ENCODE measurements around the gene NR4A2.
"Not testable (repeated sequence)": the region's sequence is repeated elsewhere in the genome, so short reads cannot be mapped to it uniquely, and the experiment has no call there.

NR4A2 gene

DNA sequence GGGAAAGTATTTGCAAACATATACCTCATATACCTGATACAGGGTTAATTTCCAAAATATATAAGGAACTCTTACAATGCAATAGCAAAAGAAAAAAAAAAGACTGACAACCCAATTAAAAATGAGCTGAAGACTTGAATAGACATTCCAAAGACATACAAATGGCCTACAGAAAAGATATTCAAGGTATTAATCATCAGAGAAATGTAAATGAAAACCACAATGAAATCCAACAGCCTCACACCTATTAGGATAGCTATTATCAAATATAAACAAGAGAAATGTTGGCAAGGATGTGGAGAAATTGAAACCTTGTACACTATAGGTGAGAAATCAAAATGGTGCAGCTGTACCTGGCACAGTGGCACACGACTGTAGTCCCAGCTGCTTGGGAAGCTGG is 25.7 kb downstream of the NR4A2 start:
- no peak overlapping the region for H3K4me3 ChIP-seq (ENCODE audit: low read depth, low read length)
- TF ChIP-seq, protein P1, sequence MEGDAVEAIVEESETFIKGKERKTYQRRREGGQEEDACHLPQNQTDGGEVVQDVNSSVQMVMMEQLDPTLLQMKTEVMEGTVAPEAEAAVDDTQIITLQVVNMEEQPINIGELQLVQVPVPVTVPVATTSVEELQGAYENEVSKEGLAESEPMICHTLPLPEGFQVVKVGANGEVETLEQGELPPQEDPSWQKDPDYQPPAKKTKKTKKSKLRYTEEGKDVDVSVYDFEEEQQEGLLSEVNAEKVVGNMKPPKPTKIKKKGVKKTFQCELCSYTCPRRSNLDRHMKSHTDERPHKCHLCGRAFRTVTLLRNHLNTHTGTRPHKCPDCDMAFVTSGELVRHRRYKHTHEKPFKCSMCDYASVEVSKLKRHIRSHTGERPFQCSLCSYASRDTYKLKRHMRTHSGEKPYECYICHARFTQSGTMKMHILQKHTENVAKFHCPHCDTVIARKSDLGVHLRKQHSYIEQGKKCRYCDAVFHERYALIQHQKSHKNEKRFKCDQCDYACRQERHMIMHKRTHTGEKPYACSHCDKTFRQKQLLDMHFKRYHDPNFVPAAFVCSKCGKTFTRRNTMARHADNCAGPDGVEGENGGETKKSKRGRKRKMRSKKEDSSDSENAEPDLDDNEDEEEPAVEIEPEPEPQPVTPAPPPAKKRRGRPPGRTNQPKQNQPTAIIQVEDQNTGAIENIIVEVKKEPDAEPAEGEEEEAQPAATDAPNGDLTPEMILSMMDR (IDR thresholded peaks at IDR 0.05; ENCODE audit: borderline replicate concordance, insufficient read depth, low read depth, low read length) = no peak

DNA sequence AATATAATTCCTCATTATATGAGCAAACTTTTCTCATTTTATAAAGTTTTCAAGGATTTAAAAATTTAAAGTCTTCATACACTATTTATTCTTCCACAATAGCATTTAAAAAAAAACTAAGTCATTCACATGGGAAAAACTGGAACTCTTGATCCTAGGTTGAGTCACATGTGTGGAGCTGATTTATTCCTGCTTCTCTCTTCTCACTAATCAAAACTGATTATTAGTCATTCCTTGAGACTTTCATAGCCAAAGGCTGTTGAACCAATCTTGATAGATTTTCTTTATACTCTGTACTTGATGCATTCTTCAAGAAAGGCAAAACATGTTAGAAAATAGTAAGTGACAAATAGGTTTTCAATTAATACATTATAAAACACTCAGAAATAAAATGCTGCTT is 27.4 kb downstream of the NR4A2 start:
- no peak overlapping the region for H3K4me3 ChIP-seq (ENCODE audit: low read depth, low read length)
- TF ChIP-seq, protein P1 (IDR thresholded peaks at IDR 0.05; ENCODE audit: borderline replicate concordance, insufficient read depth, low read depth, low read length) = no peak

DNA sequence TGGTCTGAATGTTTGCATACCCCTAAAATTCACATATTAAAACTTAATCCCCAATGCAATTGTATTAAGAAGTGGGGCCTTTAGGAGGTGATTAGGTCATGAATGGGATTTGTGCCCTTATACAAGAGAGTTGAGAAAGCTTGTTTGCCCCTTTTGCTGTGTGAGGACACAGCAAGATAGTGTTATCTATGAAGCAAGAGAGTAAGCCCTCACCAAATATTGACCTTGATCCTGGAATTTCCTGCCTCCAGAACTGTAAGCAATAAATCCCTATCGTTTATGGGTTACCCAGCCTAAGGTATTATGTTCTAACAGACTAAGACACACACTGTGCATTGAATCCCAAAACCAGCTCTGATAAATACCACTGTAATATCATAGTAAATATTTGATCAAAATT is 32.2 kb downstream of the NR4A2 start:
- TF ChIP-seq, protein P1 (IDR thresholded peaks at IDR 0.05; ENCODE audit: borderline replicate concordance, insufficient read depth, low read depth, low read length) = no peak
- H3K4me3 ChIP-seq (ENCODE audit: low read depth, low read length) = no peak overlapping the region

DNA sequence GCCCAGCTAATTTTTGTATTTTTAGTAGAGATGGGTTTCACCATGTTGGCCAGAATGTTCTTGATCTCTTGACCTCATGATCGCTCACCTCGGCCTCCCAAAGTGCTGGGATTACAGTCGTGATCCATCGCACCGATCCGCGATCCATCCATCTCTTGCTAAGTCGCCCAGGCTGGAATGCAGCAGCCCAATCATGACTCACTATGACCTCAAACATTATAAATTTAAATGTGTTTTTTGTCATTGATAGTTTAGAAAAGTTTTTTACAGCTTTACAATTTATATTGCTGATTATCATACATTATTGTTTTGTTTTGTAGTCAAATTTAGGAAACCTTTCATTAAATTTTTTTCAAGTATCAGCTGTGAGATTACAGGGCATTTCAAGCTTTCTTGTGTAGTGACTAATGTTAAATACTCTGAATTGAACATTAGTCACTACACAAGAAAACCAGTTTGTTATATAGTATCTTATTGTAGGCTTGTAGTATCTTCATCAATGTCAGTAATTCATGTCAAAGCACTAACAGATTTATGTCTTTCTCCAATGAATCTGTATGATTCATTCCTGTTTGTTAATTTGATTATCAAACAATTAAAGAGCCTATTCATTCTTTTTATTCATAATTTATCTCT is 37.5 kb downstream of the NR4A2 start:
- TF ChIP-seq, protein P1 (IDR thresholded peaks at IDR 0.05; ENCODE audit: borderline replicate concordance, insufficient read depth, low read depth, low read length) = no peak
- H3K4me3 ChIP-seq (ENCODE audit: low read depth, low read length) = no peak overlapping the region

DNA sequence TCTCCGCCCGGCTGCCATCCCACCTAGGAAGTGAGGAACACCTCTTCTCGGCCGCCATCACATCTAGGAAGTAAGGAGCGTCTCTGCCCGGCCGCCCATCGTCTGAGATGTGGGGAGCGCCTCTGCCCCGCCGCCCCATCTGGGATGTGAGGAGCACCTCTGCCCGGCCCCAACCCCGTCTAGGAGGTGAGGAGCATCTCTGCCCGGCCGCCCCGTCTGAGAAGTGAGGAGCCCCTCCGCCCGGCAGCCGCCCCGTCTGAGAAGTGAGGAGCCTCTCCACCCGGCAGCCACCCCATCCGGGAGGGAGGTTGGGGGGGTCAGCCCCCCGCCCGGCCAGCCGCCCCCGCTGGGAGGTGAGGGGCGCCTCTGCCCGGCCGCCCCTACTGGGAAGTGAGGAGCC is 39.1 kb downstream of the NR4A2 start:
- H3K4me3 ChIP-seq (ENCODE audit: low read depth, low read length) = not testable (repeated sequence)

DNA sequence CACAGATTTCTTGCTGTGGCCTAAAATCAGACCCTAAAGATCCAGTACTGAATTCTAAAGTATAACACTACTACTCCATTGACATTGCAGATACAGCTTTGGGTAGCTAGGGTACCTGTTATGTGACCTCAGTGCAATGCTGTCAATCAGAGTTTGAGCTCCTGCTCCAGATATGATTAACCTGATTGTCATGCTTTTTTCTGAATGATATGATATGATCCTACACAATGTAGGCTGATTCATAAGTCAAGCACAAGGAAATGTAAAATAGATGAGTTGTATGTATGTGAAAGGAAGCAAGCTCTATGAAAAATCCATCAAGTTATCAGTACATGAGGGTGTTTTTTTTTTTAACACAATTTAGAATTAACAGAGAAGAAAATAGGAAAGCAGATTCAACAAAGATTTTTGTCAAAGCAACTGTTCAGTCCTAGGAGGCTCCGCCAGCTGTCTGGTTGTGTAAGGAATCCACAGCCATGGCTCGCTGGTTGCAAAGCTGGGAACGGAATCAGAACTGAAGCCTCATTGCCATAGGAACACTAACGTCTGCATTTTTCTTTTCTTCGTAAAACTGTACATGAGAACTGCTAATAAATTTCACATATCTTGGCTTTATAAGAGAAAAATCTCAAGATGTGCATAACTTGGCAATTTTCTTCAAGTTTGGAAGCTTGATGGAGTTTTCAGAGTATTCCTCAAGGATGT is 52.9 kb downstream of the NR4A2 start:
- no peak overlapping the region for H3K4me3 ChIP-seq (ENCODE audit: low read depth, low read length)
- TF ChIP-seq, protein P1 (IDR thresholded peaks at IDR 0.05; ENCODE audit: borderline replicate concordance, insufficient read depth, low read depth, low read length) = no peak
